CD4-positive, alpha-beta T cell treated with Interleukin-1 beta for 1 hour (primary cell): Measurements from ENCODE around the gene MYO1G.
"Not testable (repeated sequence)": the region's sequence is repeated elsewhere in the genome, so short reads cannot be mapped to it uniquely, and the experiment has no call there.

Experiments
- DNase-seq, 2 donors: peaks; one replicate each; pipeline ENCODE4 v3.0.0-alpha.2; 2020 to 2022

Gene MYO1G

DNA sequence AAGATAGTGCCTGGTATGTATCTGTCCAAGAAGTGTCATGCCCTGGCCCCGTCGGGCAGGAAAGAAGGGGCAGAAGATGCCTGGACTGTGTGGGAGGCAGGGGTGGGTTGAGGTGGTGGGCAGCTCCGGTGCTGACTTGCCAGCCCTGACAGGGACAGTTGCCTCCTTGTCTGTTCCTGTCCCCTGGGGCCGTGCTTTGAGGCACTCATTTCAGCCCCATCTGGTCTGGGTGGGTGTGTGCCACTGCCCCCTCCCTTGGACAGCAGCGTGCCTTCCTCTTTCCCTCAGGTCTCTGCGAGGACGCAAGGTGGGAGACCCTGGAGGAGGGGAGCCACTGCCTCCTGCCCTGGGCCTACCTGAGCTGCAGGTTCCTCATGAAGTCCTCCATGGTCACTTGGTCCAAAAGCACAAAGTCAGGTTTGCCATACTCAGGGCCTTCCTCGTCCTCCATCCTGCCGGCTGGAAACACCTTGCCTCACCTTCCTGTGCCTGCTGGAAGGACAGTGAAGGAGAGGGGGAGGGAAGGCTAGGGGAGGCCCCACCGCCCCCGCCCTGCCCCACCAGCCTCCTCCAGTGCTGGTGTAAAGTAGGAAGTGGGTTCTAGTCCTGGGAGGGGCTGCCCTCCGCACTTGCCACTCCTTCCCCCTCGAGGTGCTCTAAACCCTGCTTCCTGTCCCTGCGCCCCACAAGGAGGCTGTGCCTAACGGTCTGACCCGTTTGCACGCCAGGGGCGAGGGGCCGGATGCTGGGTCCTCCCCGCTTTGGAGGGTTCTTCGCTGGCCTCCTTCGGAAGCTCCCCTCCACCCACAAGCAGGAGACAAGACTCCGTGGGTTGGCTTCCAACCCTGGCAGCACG, at the start of gene MYO1G:
TSS of gene MYO1G (minus strand) at position 505 of the 856 bp plus-strand sequence. CDS start at position 451, 54 bp downstream.
- DNase-seq: peak; percentile 90

DNA sequence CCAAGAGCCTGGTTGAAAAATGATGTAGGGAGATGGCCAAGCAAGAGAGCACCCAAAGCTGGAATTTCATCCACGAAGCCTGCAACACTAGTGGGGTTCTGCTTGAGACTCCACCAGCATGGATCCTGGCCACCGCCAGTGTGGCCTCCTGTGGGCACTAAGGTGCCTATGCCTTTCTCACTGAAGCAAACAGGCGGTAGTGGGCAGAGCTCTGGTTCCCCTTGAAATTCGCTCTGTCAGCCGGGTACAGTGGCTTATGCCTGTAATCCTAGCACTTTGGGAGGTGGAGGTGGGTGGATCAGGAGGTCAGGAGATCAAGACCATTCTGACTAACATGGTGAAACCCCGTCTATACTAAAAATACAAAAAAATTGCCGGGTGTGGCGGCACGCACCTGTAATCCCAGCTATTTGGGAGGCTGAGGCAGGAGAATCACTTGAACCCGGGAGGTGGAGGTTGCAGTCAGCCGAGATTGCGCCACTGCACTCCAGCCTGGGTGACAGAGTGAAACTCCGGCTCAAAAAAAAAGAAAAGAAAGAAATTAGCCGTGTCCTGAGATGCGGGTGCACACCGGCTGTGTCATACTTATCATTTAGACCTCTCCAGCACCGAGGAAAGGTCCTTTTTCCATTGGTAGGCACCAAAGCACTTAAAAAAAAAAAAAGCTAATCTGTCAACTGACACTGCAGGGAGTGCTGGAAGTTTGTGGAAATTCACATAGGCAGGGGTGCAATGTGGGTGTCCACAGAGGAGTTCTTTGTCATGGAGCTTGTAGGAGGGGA, 49.5 kb upstream of the MYO1G start:
- no peak for DNase-seq

- DNase-seq: no peak
Measured at GRCh38 chr7:45027774-45028114, 48.9 kb upstream of the MYO1G start.

GRCh38 chr7:45026984-45027773, 48.4 kb upstream of the MYO1G start:
- peak; percentile 28 to 62 for DNase-seq

DNA sequence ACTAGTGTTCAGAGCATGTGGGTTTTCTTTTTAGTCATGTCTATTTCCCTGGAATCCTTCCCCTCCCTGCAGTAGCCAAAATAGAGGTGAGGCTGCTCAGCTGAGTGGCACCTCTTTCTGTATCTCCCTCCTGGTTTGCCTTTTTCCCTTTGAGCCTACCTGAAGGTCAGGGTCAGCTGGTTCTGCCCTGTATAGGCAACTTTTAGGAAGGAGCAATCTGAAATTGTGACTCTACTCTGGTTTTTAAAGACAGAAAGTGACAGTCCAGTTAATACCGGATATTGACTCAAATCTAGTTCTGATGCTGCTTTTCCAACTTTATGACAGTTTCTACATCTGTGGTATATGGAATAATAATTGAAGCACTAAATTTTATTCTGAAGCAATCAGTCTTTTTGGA, 47.2 kb upstream of the MYO1G start:
- no peak for DNase-seq

DNA sequence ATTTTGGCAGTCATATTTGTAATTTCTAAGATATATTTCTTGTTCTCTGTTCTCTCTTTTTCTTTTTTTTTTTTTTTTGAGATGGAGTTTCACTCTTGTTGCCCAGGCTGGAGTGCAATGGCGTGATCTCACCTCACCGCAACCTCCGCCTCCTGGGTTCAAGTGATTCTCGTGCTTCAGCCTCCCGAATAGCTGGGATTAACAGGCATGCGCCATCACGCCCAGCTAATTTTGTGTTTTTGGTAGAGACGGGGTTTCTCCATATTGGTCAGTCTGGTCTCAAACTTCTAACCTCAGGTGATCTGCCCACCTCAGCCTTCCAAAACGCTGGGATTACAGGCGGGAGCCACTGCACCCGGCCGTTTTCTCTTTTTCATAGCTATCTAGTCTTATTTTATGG, 46.7 kb upstream of the MYO1G start:
- not testable (repeated sequence) for DNase-seq

DNA sequence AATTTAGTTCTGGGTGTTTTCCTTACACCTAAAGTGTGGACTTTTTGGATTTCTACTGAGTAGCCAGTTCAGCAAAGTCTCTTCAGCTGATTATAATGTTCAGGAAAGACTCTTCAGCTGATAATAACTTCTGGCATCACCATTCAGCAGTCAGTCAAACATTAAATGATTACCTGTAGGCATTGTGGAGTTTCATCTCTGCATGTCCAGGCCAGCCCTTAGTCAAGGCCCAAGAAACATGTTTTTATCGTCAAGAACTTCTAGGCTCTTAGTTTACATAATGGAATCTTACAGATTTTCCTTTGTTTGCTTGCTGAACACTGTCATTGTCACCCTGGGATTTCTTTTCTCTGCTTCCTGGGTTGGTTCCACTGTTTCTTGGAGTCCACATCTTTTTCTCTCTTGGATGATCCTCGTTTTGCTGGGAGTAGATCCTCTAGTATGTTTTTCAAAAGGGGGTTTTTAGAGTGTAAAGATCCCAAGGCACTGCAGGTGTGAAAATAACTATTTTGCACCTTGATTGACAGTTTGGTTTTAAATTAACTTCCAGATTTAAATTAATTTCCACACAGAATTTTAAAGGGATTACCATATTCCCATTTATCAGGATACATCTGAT, 45.4 kb upstream of the MYO1G start:
- no peak for DNase-seq

- DNase-seq: no peak
Measured at GRCh38 chr7:45021604-45022296, 42.9 kb upstream of the MYO1G start.

- DNase-seq: no peak
Measured at GRCh38 chr7:45020915-45021314, 42.1 kb upstream of the MYO1G start.

DNA sequence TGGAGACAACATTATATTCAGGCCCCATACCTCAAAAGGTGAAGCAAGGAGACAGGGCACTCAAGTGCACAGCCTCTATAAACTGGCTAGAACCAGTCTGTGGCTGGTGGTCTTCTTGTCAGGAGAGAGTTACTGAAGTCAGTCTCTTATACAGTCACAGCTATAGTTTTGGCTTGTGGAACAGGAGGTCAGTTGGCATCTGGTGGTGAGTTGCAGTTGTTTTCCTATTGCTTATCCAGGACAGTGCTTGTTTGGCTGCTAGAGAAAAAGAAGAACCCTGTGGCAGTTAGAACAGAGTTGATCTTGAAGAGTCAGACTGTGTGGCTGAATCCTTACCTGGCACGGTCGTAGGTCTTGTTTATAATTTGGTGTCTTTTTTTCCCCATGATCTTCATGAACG, 38.4 kb upstream of the MYO1G start:
- DNase-seq: no peak

DNA sequence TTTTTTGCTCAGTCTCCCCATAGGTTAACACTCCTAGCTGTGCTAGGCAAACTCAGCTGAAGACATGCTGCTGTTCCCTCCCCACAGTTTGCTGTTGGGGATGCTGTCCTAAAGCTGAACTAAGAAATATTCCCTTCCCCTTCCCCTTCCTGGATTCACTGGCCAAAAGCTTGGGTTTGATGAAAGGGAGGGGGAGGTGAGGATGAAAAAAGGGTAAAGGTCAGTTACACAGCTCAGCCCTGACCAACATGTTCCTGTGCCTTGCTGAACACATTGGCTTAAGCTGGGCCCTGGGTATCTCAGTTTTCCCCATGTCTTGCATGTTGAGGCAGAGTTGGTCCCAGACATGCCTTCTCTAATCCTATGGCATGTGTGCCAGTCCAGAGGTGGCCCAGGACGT, 36.5 kb upstream of the MYO1G start:
- no peak for DNase-seq

DNA sequence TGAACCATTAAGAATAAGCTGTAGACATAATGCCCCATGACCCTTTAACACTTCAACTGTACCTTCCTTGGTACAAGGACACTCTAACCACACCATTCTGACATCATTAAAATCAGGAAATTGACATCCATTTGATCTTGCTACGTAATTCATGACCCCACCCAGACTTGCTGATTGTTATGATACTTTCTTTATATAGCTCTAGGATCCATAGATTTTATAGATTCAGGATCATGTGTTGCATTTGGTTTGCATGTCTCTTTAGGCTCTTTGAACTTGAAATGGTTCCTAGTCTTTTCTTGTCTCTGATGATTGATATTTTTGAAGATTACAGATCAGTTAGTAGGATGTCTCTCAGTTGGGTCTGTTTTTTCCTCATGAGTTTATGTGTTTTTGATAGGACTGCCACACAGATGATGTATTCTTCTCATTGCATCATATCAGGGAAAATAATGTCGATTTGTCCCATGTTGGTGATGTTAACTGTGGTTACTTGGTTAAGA, 34.7 kb upstream of the MYO1G start:
- peak in 1 of 2 donors; percentile 44 for DNase-seq

GRCh38 chr7:45007571-45008328, 28.9 kb upstream of the MYO1G start:
- peak in 1 of 2 donors; percentile 33 for DNase-seq

DNA sequence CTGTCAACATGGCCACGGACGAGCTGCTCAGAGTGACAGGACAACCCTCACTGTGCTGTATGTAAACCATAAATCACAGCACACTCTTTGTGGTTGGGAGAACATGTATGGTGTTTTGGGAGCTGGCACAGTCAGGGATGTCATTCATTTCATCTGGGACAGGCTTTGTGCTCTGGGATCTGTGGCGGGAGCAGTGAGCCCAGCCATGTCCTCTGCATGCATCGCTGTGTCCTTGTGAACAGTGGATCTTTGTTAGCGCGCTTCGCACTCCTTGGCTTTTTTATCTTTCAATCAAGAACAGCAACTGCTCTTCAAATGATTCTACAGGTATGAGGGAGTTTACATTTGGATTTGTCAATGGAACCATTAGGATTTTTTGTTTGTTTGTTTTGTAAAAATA, 28.3 kb upstream of the MYO1G start:
- no peak for DNase-seq

- no peak for DNase-seq
Measured at GRCh38 chr7:45003789-45004188, 25.0 kb upstream of the MYO1G start.

- DNase-seq: no peak
Measured at GRCh38 chr7:45001826-45002225, 23.0 kb upstream of the MYO1G start.

DNA sequence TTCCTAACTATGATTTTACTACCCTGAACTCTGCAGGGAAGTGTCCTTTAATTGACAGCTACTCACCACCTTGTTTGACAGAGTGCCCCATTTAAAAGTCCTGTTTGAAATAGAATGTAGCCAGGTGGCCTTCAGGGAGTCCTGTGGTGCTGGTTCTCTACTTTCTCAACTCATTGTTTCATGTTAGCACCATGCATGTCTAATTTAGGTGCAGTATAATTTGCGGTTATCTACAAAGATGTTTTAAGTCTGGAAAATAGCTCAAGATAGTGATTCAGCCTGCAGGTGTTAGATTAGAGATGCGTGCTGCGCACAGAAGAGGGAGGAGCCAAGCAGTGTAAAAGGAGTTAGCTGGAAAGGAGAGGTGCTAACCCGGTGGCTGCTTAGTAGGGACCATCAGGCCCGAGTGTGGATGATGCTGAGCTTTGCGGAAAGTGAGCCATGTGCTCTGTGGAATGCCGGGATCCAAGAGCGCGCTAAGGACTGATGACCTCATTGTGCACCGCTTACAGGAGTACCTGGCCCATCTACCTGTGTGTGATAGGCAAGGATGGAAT, 22.4 kb upstream of the MYO1G start:
- DNase-seq: peak; percentile 65 to 66

- peak in 1 of 2 donors; percentile 29 for DNase-seq
Measured at GRCh38 chr7:45000093-45001032, 21.5 kb upstream of the MYO1G start, which contains the start of gene CCM2. CCM2 (plus strand) TSS chr7:45000201; CDS start chr7:45000334, 133 bp downstream.
